Prostate gland (tissue), 2 donors: Measurements from ENCODE around the gene SF3A1.

Source experiments
- POLR2A ChIP-seq: fragments of 450-650 bp; IDR thresholded peaks from one replicate; pipeline ENCODE4 v1.6.1; 2016; ENCODE audit warnings: antibody characterized with exemption, mild to moderate bottlenecking
- POLR2AphosphoS5 ChIP-seq: sonication (generic); formaldehyde crosslinking; IDR thresholded peaks from one replicate; pipeline ENCODE4 v1.6.1; 2017; ENCODE audit warnings: antibody characterized with exemption
- TF ChIP-seq, protein P1 (sequence below), 4 experiments: fragments of 200-600 bp in 2 of 4; fragments of 450-650 bp in 2 of 4; sonication (generic) in 2 of 4; IDR thresholded peaks; 1 replicate in 3 of 4; 2 replicates in 1 of 4; pipeline ENCODE4 v1.5.1; 2016 to 2019; ENCODE audit warnings: antibody characterized with exemption in 4 of 4, mild to moderate bottlenecking in 2 of 4, moderate library complexity in 2 of 4

DNA sequence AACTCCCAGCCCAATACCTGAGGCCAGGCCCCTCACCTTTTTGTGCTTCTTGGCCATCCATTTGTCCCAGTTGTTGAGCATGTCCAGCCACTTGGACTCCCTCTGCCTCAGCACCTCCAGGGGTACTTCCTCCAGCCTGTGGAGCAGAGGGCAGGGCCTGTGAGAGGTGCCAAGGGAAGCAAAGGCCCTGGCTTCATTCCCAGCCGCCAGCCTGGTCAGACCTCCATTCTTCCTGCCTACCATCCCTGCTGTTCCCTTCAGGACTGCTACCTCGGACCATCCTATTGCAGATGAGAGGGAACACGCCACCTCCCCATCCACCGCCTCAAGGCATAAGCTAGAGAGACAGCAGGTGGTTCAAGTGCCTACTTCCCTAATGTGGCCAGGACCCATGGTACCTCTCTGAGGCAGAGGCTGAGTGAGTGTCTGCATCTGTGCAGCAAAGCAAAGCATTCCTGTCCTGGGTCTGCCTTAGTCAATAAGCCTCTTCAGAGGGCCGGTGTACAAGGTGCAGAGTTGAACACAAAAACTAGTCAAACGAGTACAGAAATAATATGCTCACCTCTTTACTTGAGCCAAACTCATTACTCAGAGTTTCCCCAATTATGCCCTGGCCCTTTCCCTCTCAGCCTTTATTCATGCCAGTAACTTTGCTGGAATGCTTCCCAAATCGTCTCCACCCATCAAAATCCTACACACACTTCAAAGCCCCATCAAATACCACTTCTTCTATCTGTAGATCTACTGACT is 52.0 kb downstream of the SF3A1 start:
- no peak for TF ChIP-seq POLR2A
- TF ChIP-seq, protein P1, sequence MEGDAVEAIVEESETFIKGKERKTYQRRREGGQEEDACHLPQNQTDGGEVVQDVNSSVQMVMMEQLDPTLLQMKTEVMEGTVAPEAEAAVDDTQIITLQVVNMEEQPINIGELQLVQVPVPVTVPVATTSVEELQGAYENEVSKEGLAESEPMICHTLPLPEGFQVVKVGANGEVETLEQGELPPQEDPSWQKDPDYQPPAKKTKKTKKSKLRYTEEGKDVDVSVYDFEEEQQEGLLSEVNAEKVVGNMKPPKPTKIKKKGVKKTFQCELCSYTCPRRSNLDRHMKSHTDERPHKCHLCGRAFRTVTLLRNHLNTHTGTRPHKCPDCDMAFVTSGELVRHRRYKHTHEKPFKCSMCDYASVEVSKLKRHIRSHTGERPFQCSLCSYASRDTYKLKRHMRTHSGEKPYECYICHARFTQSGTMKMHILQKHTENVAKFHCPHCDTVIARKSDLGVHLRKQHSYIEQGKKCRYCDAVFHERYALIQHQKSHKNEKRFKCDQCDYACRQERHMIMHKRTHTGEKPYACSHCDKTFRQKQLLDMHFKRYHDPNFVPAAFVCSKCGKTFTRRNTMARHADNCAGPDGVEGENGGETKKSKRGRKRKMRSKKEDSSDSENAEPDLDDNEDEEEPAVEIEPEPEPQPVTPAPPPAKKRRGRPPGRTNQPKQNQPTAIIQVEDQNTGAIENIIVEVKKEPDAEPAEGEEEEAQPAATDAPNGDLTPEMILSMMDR (IDR thresholded peaks at IDR 0.05), result no peak
- TF ChIP-seq POLR2AphosphoS5, result peak; percentile 80
